Lung (tissue), 12 donors: Measurements from ENCODE around the gene GMFB. TPM values are rescaled to one million over a fixed set of nuclear protein-coding genes. Genes with fewer than 3 reads are reported as not detected.

Source experiments
- ATAC-seq: fragments of 200-7000 bp; cut with Tn5 transposase; one replicate; pipeline ENCODE4 v1.9.1; 2020; ENCODE audit warnings: moderate number of reproducible peaks; ENCODE audit not compliant: insufficient read depth, low FRiP score
- DNase-seq, 3 donors: peaks; one replicate each; pipeline ENCODE4 v3.0.0-alpha.2; 2013 to 2017
- H3K27ac ChIP-seq, 2 donors: one replicate each; pipeline ENCODE4 v1.5.1; 2013; ENCODE audit warnings: mild to moderate bottlenecking in 2 of 2, moderate library complexity in 2 of 2, control low read depth in 1 of 2, inconsistent platforms in 1 of 2, low read depth in 1 of 2, low read length in 1 of 2
- H3K27me3 ChIP-seq, 3 donors: one replicate each; pipeline ENCODE4 v1.5.1; 2013; ENCODE audit warnings: low read length in 2 of 3; ENCODE audit not compliant: control insufficient read depth in 3 of 3, insufficient read depth in 3 of 3
- H3K36me3 ChIP-seq, 4 donors: one replicate each; pipeline ENCODE4 v1.5.1; 2013; ENCODE audit warnings: low read length in 4 of 4, mild to moderate bottlenecking in 1 of 4, moderate library complexity in 1 of 4; ENCODE audit not compliant: control insufficient read depth in 4 of 4, insufficient read depth in 4 of 4
- H3K4me1 ChIP-seq, 5 donors: one replicate each; pipeline ENCODE4 v1.5.1; 2013; ENCODE audit warnings: low read length in 5 of 5, mild to moderate bottlenecking in 2 of 5, moderate library complexity in 1 of 5; ENCODE audit not compliant: control insufficient read depth in 5 of 5, insufficient read depth in 5 of 5
- H3K4me3 ChIP-seq: one replicate; pipeline ENCODE4 v1.5.1; 2013; ENCODE audit warnings: mild to moderate bottlenecking, control low read depth, moderate library complexity
- H3K9ac ChIP-seq, 2 donors: one replicate each; pipeline ENCODE4 v1.5.1; 2013; ENCODE audit warnings: low read length in 2 of 2, control low read depth in 1 of 2; ENCODE audit not compliant: insufficient read depth in 1 of 2
- H3K9me3 ChIP-seq, 4 donors: one replicate each; pipeline ENCODE4 v1.5.1; 2013; ENCODE audit warnings: low read length in 3 of 4, mild to moderate bottlenecking in 1 of 4, moderate library complexity in 1 of 4; ENCODE audit not compliant: control insufficient read depth in 4 of 4, insufficient read depth in 3 of 4
- WGBS, 2 donors: extraction: QIAGEN DNeasy Blood & Tissue Kit; methylation state at CpG; one replicate each; pipeline ENCODE4 v1.1.7; 2013; 5-methylcytosine and 5-hydroxymethylcytosine counted together
- polyA plus RNA-seq, 2 donors: library from polyadenylated mRNA; stranded (reverse); fragments of 200-250 nt; gene quantifications; one replicate each; pipeline ENCODE4 v1.2.1, GENCODE V29; 2013
- total RNA-seq, 2 donors: library from RNA; depleted of rRNA in 1 of 2; stranded (reverse); fragments of >200 nt in 1 of 2; gene quantifications; one replicate each; pipeline ENCODE4 v1.2.1, GENCODE V29; 2014 to 2021
- TF ChIP-seq, protein P1 (sequence below): IDR thresholded peaks from 2 replicates; pipeline ENCODE4 v1.5.1; 2012; ENCODE audit warnings: mild to moderate bottlenecking; ENCODE audit errors: control extremely low read depth, extremely low read depth
- donor health status: control.
- donor health status: control.
- donor health status: Bipolar disorder and iron deficiency.
- donor health status: healthy.
- donor health status: DM: yes; HTN: yes; CAD: no.

GMFB gene
- total and polyA plus RNA-seq, 4 donors = 15.6 to 55.8 (median 35.9) TPM

DNA sequence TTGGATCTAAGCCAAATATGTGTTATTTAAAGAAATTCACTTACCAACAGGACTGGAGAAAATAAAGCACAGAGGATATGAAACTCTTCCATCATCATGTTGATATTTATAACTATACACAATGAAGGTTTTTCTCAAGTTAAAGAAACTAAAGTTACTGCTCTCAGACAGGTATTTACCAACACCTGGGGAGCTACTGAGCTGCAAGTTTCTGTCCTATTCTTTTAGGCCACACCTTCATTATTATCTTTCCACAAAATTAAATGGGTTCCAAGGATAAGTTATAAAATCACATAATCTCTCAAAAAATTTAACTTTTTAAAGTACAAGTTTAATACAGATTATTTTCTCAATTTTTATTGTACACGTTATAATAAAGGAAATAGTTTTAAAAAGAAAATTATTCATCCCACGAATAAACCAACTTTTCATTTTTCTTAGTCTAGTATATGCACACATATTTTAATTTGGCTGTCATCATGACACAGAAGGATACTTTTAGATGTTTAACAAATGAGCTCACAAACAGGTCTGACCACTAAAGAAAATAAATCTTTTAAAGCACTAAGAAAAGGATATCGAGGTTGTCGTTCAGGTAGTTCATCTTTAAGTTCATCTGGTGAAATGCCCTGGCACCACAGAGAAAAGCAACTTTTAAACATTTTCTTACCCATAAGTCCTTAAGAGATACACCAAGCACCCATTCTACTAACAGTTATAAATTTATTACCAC is 7.8 kb downstream of the GMFB start:
- TF ChIP-seq, protein P1, sequence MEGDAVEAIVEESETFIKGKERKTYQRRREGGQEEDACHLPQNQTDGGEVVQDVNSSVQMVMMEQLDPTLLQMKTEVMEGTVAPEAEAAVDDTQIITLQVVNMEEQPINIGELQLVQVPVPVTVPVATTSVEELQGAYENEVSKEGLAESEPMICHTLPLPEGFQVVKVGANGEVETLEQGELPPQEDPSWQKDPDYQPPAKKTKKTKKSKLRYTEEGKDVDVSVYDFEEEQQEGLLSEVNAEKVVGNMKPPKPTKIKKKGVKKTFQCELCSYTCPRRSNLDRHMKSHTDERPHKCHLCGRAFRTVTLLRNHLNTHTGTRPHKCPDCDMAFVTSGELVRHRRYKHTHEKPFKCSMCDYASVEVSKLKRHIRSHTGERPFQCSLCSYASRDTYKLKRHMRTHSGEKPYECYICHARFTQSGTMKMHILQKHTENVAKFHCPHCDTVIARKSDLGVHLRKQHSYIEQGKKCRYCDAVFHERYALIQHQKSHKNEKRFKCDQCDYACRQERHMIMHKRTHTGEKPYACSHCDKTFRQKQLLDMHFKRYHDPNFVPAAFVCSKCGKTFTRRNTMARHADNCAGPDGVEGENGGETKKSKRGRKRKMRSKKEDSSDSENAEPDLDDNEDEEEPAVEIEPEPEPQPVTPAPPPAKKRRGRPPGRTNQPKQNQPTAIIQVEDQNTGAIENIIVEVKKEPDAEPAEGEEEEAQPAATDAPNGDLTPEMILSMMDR = no peak
- 84 to 91% methylated on average over 4 of the region's 4 CpGs for WGBS, 2 donors

DNA sequence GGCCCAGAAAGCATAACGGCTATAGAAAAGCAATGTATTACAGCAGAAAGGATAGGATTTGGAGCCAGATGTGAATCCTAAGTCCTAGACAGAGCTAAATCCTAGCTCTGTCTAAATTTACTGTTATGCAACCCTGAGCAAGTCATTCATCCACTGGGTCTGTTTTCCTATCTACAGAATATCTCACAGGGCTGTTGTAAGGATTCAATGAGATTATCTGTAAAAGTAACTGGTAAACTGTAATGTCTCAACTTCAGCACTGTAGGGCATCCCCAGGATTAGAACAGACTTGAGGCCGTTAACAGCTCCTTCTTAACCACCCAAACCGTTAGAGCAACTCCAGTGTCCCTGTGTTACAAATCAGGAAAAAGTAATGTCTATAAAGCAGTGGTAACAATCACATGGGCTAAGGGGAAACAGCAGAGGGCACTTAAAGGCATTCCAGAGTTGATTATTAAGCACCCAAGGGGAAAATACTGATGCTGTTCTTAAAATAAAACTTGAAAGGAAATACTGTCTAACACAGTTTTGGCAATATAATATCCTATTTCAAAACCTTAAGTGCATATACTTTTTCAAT is 10.1 kb downstream of the GMFB start:
- DNase-seq (no peak), ATAC-seq (peak; percentile 27)
- H3K27ac ChIP-seq = no peak overlapping the region
- H3K4me1 ChIP-seq = peaks cover 0 to 7% (median 5%) of the 10 kb centered on the region in 5 donors
- H3K9ac ChIP-seq = no peak overlapping the region
- TF ChIP-seq, protein P1 = no peak
- 73 to 81% methylated on average over 3 of the region's 3 CpGs for WGBS, 2 donors
- H3K9me3 ChIP-seq = no peaks in the 10 kb centered on the region
- no peaks in the 10 kb centered on the region for H3K27me3 ChIP-seq
- peaks cover 0 to 15% (median 11%) of the 10 kb centered on the region in 4 donors for H3K36me3 ChIP-seq
- no peak overlapping the region for H3K4me3 ChIP-seq

More for the DNA sequence above, 7.8 kb downstream of the GMFB start:
- Histone ChIP-seq H3K9ac (no peak overlapping the region), H3K27me3 (no peaks in the 10 kb centered on the region), H3K27ac (no peak overlapping the region), H3K9me3 (no peaks in the 10 kb centered on the region), H3K36me3 (peaks cover 0 to 13% (median 11%) of the 10 kb centered on the region in 4 donors), H3K4me3 (no peak overlapping the region), H3K4me1 (peaks cover 0 to 7% (median 0%) of the 10 kb centered on the region in 5 donors)
- ATAC-seq (no peak), DNase-seq (no peak)

DNA sequence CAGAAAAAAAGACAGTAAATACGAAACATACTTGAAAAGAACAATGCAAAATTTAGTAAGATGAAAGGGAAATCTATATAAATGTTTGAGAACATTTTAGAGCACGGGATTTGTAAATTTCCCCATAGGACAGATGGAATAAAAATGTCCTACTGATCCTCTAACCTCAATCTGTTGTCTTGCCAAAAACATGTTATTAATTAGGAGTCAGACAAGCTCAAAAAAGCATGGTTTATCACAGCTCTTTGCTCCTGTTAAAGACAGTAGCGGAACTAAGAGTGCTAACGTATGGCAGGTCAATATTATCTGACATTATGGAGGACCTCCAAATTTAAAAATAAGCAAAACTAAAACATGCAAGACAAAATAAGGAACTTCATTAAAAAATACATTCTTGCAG is 12.9 kb downstream of the GMFB start:
- Histone ChIP-seq H3K27me3 (no peaks in the 10 kb centered on the region), H3K4me1 (peaks cover 0 to 8% (median 5%) of the 10 kb centered on the region in 5 donors), H3K9ac (no peak overlapping the region), H3K36me3 (peaks cover 1 to 14% (median 5%) of the 10 kb centered on the region in 4 donors), H3K9me3 (no peaks in the 10 kb centered on the region), H3K4me3 (no peak overlapping the region), H3K27ac (no peak overlapping the region)
- ATAC-seq = no peak
- WGBS, 2 donors = 89 to 93% methylated on average over 4 of the region's 4 CpGs
- DNase-seq = no peak
- TF ChIP-seq, protein P1 = no peak
